HCT116 (cell line): ENCODE results near the gene NPLOC4.

Experiments
- CBX3 ChIP-seq: IDR thresholded peaks from 2 replicates; pipeline ENCODE4 v1.6.1; 2012; ENCODE audit warnings: low read depth
- CEBPB ChIP-seq: IDR thresholded peaks from 2 replicates; pipeline ENCODE4 v1.6.1; 2012; ENCODE audit warnings: low read depth
- ELF1 ChIP-seq: IDR thresholded peaks from 2 replicates; pipeline ENCODE4 v1.6.1; 2012; ENCODE audit warnings: low read depth, borderline replicate concordance
- EZH2 ChIP-seq: fragments of 200-600 bp; sonication (generic); IDR thresholded peaks from 2 replicates; pipeline ENCODE4 v1.6.1; 2017; ENCODE audit warnings: antibody characterized with exemption, mixed run types
- EZH2phosphoT487 ChIP-seq: fragments of 200-600 bp; IDR thresholded peaks from 2 replicates; pipeline ENCODE4 v1.6.1; 2018; ENCODE audit warnings: antibody characterized with exemption, borderline replicate concordance
- FOSL1 ChIP-seq: IDR thresholded peaks from 2 replicates; pipeline ENCODE4 v1.6.1; 2012; ENCODE audit warnings: low read depth
- JUND ChIP-seq: IDR thresholded peaks from 2 replicates; pipeline ENCODE4 v1.6.1; 2012
- POLR2A ChIP-seq: IDR thresholded peaks from 2 replicates; pipeline ENCODE4 v1.7.0; 2011; ENCODE audit warnings: borderline replicate concordance; ENCODE audit not compliant: insufficient read depth, insufficient read length; ENCODE audit errors: extremely low read depth
- RAD21 ChIP-seq: IDR thresholded peaks from 2 replicates; pipeline ENCODE4 v1.6.1; 2012; ENCODE audit warnings: low read depth, mild to moderate bottlenecking
- ZNF274 ChIP-seq: fragments of 200-500 bp; sonication (Bioruptor generic); IDR thresholded peaks from 2 replicates; pipeline ENCODE4 v1.6.1; 2014; ENCODE audit warnings: mild to moderate bottlenecking, low read depth, low read length, inconsistent platforms
- TF ChIP-seq, protein P1 (sequence below), 3 experiments: fragments of 200-600 bp in 1 of 3; sonication (generic) in 1 of 3; IDR thresholded peaks in 2 of 3; conservative IDR thresholded peaks in 1 of 3; 2 replicates each; pipeline ENCODE4 v1.5.1; 2012 to 2017; ENCODE audit warnings: low read depth in 2 of 3, low read length in 2 of 3, antibody characterized with exemption in 1 of 3, borderline replicate concordance in 1 of 3, control low read depth in 1 of 3, mild to moderate bottlenecking in 1 of 3, mixed read lengths in 1 of 3, mixed run types in 1 of 3, moderate library complexity in 1 of 3; ENCODE audit not compliant: insufficient read depth in 1 of 3
- TF ChIP-seq, protein P2 (sequence below): IDR thresholded peaks from 2 replicates; pipeline ENCODE4 v1.6.1; 2012
- TF ChIP-seq, protein P3 (sequence below): IDR thresholded peaks from 2 replicates; pipeline ENCODE4 v1.6.1; 2012; ENCODE audit warnings: low read depth

DNA sequence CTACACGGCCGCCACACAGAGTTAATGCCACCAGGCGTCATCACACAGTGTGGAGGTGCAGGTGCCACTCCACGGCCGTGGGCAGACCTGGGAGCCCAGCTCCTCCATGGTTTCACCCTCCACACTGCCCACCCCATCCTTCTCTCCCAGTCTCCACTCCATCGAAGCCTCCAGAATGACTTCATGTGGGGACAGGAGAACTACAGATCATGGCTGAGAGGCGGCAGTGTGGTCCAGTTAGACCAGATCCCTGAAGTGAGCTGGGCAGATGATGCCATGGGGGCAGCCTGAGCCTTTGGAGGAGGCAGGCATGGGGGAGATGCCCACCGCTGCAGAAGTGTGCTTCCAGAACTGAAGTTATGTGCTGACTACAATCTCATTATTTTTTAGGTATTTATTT, 46.8 kb downstream of the NPLOC4 start:
- TF ChIP-seq EZH2phosphoT487 (no peak), RAD21 (no peak), JUND (no peak), CEBPB (no peak), ZNF274 (no peak), POLR2A (no peak), EZH2 (no peak), FOSL1 (no peak), ELF1 (no peak), CBX3 (no peak)
- TF ChIP-seq, protein P1, sequence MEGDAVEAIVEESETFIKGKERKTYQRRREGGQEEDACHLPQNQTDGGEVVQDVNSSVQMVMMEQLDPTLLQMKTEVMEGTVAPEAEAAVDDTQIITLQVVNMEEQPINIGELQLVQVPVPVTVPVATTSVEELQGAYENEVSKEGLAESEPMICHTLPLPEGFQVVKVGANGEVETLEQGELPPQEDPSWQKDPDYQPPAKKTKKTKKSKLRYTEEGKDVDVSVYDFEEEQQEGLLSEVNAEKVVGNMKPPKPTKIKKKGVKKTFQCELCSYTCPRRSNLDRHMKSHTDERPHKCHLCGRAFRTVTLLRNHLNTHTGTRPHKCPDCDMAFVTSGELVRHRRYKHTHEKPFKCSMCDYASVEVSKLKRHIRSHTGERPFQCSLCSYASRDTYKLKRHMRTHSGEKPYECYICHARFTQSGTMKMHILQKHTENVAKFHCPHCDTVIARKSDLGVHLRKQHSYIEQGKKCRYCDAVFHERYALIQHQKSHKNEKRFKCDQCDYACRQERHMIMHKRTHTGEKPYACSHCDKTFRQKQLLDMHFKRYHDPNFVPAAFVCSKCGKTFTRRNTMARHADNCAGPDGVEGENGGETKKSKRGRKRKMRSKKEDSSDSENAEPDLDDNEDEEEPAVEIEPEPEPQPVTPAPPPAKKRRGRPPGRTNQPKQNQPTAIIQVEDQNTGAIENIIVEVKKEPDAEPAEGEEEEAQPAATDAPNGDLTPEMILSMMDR (IDR thresholded peaks at IDR 0.05 in 2 of 3, conservative IDR thresholded peaks at IDR 0.05 in 1 of 3; ENCODE audit: borderline replicate concordance in 1 of 3, insufficient read depth in 1 of 3, low read depth in 2 of 3, low read length in 2 of 3) = no peak
- TF ChIP-seq, protein P2, sequence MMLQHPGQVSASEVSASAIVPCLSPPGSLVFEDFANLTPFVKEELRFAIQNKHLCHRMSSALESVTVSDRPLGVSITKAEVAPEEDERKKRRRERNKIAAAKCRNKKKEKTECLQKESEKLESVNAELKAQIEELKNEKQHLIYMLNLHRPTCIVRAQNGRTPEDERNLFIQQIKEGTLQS = no peak
- TF ChIP-seq, protein P3, sequence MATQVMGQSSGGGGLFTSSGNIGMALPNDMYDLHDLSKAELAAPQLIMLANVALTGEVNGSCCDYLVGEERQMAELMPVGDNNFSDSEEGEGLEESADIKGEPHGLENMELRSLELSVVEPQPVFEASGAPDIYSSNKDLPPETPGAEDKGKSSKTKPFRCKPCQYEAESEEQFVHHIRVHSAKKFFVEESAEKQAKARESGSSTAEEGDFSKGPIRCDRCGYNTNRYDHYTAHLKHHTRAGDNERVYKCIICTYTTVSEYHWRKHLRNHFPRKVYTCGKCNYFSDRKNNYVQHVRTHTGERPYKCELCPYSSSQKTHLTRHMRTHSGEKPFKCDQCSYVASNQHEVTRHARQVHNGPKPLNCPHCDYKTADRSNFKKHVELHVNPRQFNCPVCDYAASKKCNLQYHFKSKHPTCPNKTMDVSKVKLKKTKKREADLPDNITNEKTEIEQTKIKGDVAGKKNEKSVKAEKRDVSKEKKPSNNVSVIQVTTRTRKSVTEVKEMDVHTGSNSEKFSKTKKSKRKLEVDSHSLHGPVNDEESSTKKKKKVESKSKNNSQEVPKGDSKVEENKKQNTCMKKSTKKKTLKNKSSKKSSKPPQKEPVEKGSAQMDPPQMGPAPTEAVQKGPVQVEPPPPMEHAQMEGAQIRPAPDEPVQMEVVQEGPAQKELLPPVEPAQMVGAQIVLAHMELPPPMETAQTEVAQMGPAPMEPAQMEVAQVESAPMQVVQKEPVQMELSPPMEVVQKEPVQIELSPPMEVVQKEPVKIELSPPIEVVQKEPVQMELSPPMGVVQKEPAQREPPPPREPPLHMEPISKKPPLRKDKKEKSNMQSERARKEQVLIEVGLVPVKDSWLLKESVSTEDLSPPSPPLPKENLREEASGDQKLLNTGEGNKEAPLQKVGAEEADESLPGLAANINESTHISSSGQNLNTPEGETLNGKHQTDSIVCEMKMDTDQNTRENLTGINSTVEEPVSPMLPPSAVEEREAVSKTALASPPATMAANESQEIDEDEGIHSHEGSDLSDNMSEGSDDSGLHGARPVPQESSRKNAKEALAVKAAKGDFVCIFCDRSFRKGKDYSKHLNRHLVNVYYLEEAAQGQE = no peak
